K562 (cell line): ENCODE results near the gene ALDH1A3.

ENCODE experiments used
- BMI1 ChIP-seq: fragments of 150-350 bp; IDR thresholded peaks from 2 replicates; pipeline ENCODE4 v1.6.1; 2014; ENCODE audit warnings: low read length
- CEBPB ChIP-seq: fragments of 450-650 bp; IDR thresholded peaks from 2 replicates; pipeline ENCODE4 v1.6.1; 2016; ENCODE audit warnings: missing genetic modification characterization, missing compliant biosample characterization
- CHD7 ChIP-seq: fragments of 200-600 bp; sonication (generic); IDR thresholded peaks from one replicate; pipeline ENCODE4 v1.6.1; 2012; ENCODE audit warnings: mild to moderate bottlenecking, low read depth, low read length, inconsistent platforms
- CTCF ChIP-seq, 3 experiments: IDR thresholded peaks in 2 of 3; conservative IDR thresholded peaks in 1 of 3; 2 replicates each; pipeline ENCODE4 v1.5.1; 2011 to 2012; ENCODE audit warnings: low read length in 3 of 3, mild to moderate bottlenecking in 3 of 3, control low read depth in 2 of 3, improper control_type of control experiment in 1 of 3, inconsistent platforms in 1 of 3, low read depth in 1 of 3, mixed read lengths in 1 of 3, moderate library complexity in 1 of 3; ENCODE audit not compliant: insufficient read depth in 2 of 3
- FOXJ3 ChIP-seq: sonication (generic); formaldehyde crosslinking; IDR thresholded peaks from 2 replicates; pipeline ENCODE4 v1.4.0; 2020; ENCODE audit warnings: mild to moderate bottlenecking, missing genetic modification reagents
- HDAC2 ChIP-seq: fragments of 450-650 bp; IDR thresholded peaks from 2 replicates; pipeline ENCODE4 v1.6.1; 2016; ENCODE audit warnings: mild to moderate bottlenecking
- NFYB ChIP-seq: IDR thresholded peaks from 2 replicates; pipeline ENCODE4 v1.6.1; 2011; ENCODE audit warnings: mild to moderate bottlenecking, moderate library complexity; ENCODE audit not compliant: insufficient read length; ENCODE audit errors: extremely low read depth
- PATZ1 ChIP-seq: fragments of 250-450 bp; sonication (Bioruptor Pico); IDR thresholded peaks from 2 replicates; pipeline ENCODE4 v1.5.0; 2020; ENCODE audit warnings: mild to moderate bottlenecking, borderline replicate concordance
- POLR2A ChIP-seq: fragments of 450-650 bp; conservative IDR thresholded peaks from 2 replicates; pipeline ENCODE4 v1.6.1; 2016
- RUNX1 ChIP-seq: sonication (generic); IDR thresholded peaks from 2 replicates; pipeline ENCODE4 v1.6.1; 2016; ENCODE audit warnings: antibody characterized with exemption, low read depth
- SMAD1 ChIP-seq: fragments of 150-350 bp; IDR thresholded peaks from 2 replicates; pipeline ENCODE4 v1.6.1; 2014; ENCODE audit warnings: low read length, low read depth; ENCODE audit not compliant: partially characterized antibody
- USF2 ChIP-seq: sonication (generic); formaldehyde crosslinking; IDR thresholded peaks from 2 replicates; pipeline ENCODE4 v1.5.0; 2020; ENCODE audit warnings: missing genetic modification reagents
- ZBTB7A ChIP-seq: IDR thresholded peaks from 2 replicates; pipeline ENCODE4 v1.6.1; 2011; ENCODE audit warnings: low read depth, mild to moderate bottlenecking, low read length, moderate library complexity, borderline replicate concordance; ENCODE audit not compliant: control insufficient read depth
- ZNF561 ChIP-seq: fragments of 450-650 bp; formaldehyde crosslinking; conservative IDR thresholded peaks from 2 replicates; pipeline ENCODE4 v1.4.0; 2020; ENCODE audit warnings: mild to moderate bottlenecking, moderate library complexity

- no peak for TF ChIP-seq BMI1
- no peak for TF ChIP-seq RUNX1
- TF ChIP-seq ZBTB7A: no peak
- no peak for TF ChIP-seq ZNF561 (CRISPR knock-in tag)
- no peak for TF ChIP-seq PATZ1 (CRISPR knock-in tag)
- no peak for TF ChIP-seq USF2
- no peak for TF ChIP-seq HDAC2
- no peak for TF ChIP-seq POLR2A
- no peak for TF ChIP-seq CHD7
- no peak for TF ChIP-seq CTCF (IDR thresholded peaks at IDR 0.05 in 2 of 3, conservative IDR thresholded peaks at IDR 0.05 in 1 of 3; ENCODE audit: insufficient read depth in 2 of 3, low read depth in 1 of 3, low read length in 3 of 3)
- no peak for TF ChIP-seq SMAD1
- no peak for TF ChIP-seq NFYB
- TF ChIP-seq CEBPB: no peak
- TF ChIP-seq FOXJ3 (CRISPR knock-in tag): no peak
Observed at GRCh38 chr15:100924436-100924835, 44.8 kb downstream of the ALDH1A3 start.
